ENCODE data around the gene GRK4. TPM values are rescaled to one million over a fixed set of nuclear protein-coding genes. Genes with fewer than 3 reads are reported as not detected.

Gene GRK4
- total and polyA plus RNA-seq, 2 of the 4 experiments (the other 2 are of a cell fraction), result 1.6 to 2.2 TPM

- Histone ChIP-seq H2BK120ac (ENCODE audit: low read depth, low read length) (no peak overlapping the region), H3K36me3 (ENCODE audit: control insufficient read depth, insufficient read depth, low read length) (no peaks in the 10 kb centered on the region), H3K9ac (ENCODE audit: low read depth, low read length) (peak overlapping the region; percentile 79; the same call in 1 of the 2 replicates), H3K79me1 (ENCODE audit: low read depth in 1 of 2, low read length in 2 of 2) (peaks cover 20 to 36% of the 10 kb centered on the region in 2 experiments), H4K5ac (ENCODE audit: low read depth, low read length) (no peak overlapping the region), H2AK9ac (replicated peaks; ENCODE audit: low read depth, low read length, poor library complexity) (no peak overlapping the region), H3K9me3 (ENCODE audit: control insufficient read depth, insufficient read depth, low read length) (no peaks in the 10 kb centered on the region), H4K91ac (ENCODE audit: insufficient read depth, low read depth, low read length) (no peak overlapping the region), H2BK20ac (ENCODE audit: low read depth, low read length) (no peak overlapping the region), H2BK15ac (ENCODE audit: low read depth, low read length) (no peak overlapping the region), H3K14ac (replicated peaks; ENCODE audit: low read depth, low read length) (no peak overlapping the region), H2BK5ac (ENCODE audit: low read depth, low read length, poor library complexity, severe bottlenecking) (no peak overlapping the region), H3K18ac (ENCODE audit: low read depth, low read length) (no peak overlapping the region), H2AK5ac (ENCODE audit: low read depth, low read length) (no peak overlapping the region), H3K4me3 (ENCODE audit: insufficient read depth, low read depth, low read length) (peak overlapping the region; percentile 87), H3K9me1 (ENCODE audit: insufficient read depth, low read length) (peaks cover 7% of the 10 kb centered on the region), H3K27me3 (ENCODE audit: control insufficient read depth, insufficient read depth, low read length) (no peaks in the 10 kb centered on the region), H3K4me1 (ENCODE audit: control insufficient read depth, insufficient read depth, low read length) (peaks cover 10% of the 10 kb centered on the region), H3K27ac (ENCODE audit: insufficient read depth, low read length) (no peak overlapping the region), H3K4me2 (ENCODE audit: low read depth, low read length) (peak overlapping the region; percentile 95; the same call in 1 of the 2 replicates), H4K8ac (ENCODE audit: low read depth in 2 of 2, low read length in 2 of 2) (peak overlapping the region; percentile 20 to 57; a peak in 1 of 4 replicates), H2AFZ (replicated peaks; ENCODE audit: low read length, poor library complexity) (no peak overlapping the region), H4K20me1 (ENCODE audit: insufficient read depth, low read length) (peaks cover 21% of the 10 kb centered on the region), H3K56ac (ENCODE audit: extremely low read depth, insufficient read depth, low read length) (no peak overlapping the region), H3K23ac (ENCODE audit: low read depth, low read length) (peak overlapping the region; percentile 70; the same call in 1 of the 2 replicates), H3K4ac (ENCODE audit: low read depth, low read length) (no peak overlapping the region)
- dilution Hi-C loops (cut with HindIII; ENCODE audit: low sequenced_read_pairs, unreplicated experiment) (no loop called here), in situ Hi-C loops (cut with MboI; ENCODE audit: low sequenced_read_pairs) (no loop called here), intact Hi-C loops (cut with micrococcal nuclease) (no loop called here)
- ChIA-PET CTCF (interaction anchor here (2.3 kb wide), 1 partner anchor 13 kb away, joined by 12 read pairs; no protein-coding TSS in a partner anchor), POLR2A (ENCODE audit: unreplicated experiment) (interaction anchor here (0.6 kb wide), 1 partner anchor 22 kb away, joined by 5 read pairs; no protein-coding TSS in a partner anchor)
- TF ChIP-seq POLR2A (IDR thresholded peaks at IDR 0.05; ENCODE audit: low read depth, low read length), result no peak
- no peak for TF ChIP-seq FOS (IDR thresholded peaks at IDR 0.05; ENCODE audit: low read depth, low read length)
- peak; percentile 57; the same call in 1 of the 2 replicates for TF ChIP-seq MAFK (IDR thresholded peaks at IDR 0.05; ENCODE audit: low read depth, low read length)
- TF ChIP-seq NFE2L2 (IDR thresholded peaks at IDR 0.05; ENCODE audit: low read depth, low read length), result no peak
- DNase-seq (no peak), ATAC-seq (ENCODE audit: low read depth) (no peak)
- no TSS peak for BruUV-seq (replicated peaks)
- 100% methylated on average over 1 of the region's 5 CpGs; no CpG with 5 or more reads in 1 of the 2 experiments for WGBS, 2 experiments (ENCODE audit: extremely low coverage in 2 of 2, insufficient read length in 1 of 2)
Observed at GRCh38 chr4:2964706-2965258, 1.4 kb downstream of the GRK4 start.
